GM10248 (cell line): ENCODE measurements around the gene PTPRR.

ENCODE experiments used
- CTCF ChIA-PET: fragments of 300-600 bp; sonication (Branson Sonifier 250); formaldehyde crosslinking; extraction: SDS; loops from one replicate; lab custom pipeline; 2021; ENCODE audit warnings: antibody characterized with exemption; lab: Yijun Ruan, JAX
- POLR2A ChIA-PET: fragments of 350-650 bp; sonication (Branson Sonifier 250); formaldehyde crosslinking; extraction: SDS; loops from one replicate; lab custom pipeline; 2020; ENCODE audit warnings: antibody characterized with exemption; lab: Yijun Ruan, JAX
- DNase-seq: peaks from one replicate; pipeline ENCODE4 v3.0.0; 2012; ENCODE audit errors: extremely low spot score
- TF ChIP-seq, protein P1 (sequence below): IDR thresholded peaks from 2 replicates; pipeline ENCODE4 v1.5.1; 2012; ENCODE audit warnings: mild to moderate bottlenecking, low read depth; ENCODE audit errors: extremely low read depth, missing control alignments, control extremely low read depth

Gene PTPRR

DNA sequence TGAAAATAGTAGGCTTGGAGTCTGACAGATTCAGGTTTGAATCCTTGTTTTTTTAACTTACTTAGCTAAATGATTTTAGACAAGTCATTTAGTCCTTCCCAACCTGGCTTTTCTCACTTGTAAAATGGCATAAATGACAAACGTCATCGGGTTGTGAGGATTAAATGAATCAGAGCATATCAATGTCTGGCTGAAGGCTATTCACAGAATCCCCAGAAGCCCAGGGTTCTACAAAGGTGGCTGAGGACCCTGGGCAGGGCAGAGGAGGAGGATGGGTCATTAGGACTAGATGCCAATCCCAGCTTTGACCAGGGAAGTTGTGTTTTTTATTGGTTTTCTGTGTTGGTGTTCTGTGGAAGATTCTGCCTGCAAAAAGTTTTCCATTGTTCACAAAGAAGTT lies 275.7 kb downstream of the PTPRR start:
- ChIA-PET CTCF (no interaction called here), POLR2A (no interaction called here)
- no peak for DNase-seq
- TF ChIP-seq, protein P1, sequence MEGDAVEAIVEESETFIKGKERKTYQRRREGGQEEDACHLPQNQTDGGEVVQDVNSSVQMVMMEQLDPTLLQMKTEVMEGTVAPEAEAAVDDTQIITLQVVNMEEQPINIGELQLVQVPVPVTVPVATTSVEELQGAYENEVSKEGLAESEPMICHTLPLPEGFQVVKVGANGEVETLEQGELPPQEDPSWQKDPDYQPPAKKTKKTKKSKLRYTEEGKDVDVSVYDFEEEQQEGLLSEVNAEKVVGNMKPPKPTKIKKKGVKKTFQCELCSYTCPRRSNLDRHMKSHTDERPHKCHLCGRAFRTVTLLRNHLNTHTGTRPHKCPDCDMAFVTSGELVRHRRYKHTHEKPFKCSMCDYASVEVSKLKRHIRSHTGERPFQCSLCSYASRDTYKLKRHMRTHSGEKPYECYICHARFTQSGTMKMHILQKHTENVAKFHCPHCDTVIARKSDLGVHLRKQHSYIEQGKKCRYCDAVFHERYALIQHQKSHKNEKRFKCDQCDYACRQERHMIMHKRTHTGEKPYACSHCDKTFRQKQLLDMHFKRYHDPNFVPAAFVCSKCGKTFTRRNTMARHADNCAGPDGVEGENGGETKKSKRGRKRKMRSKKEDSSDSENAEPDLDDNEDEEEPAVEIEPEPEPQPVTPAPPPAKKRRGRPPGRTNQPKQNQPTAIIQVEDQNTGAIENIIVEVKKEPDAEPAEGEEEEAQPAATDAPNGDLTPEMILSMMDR, result no peak

DNA sequence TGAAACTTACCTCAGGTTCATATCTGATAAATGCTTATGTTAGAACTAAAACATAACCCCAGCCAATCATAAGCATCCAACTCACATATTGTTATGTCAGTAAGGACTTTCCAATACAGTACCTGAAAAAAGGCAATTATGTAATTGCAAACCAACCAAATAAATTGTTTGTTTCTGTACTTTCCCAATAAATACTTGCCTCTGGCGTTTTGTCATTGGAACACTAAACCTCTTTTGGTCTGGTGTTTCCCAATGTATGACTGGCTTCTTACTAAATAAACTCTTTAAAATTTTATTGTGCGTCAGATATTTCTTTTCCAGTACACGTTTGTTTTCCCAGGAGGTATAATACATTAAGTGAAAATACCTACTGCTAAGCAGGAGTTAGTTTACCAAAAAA lies 276.6 kb downstream of the PTPRR start:
- TF ChIP-seq, protein P1, result no peak
- ChIA-PET POLR2A (no interaction called here), CTCF (no interaction called here)
- DNase-seq, result no peak

DNA sequence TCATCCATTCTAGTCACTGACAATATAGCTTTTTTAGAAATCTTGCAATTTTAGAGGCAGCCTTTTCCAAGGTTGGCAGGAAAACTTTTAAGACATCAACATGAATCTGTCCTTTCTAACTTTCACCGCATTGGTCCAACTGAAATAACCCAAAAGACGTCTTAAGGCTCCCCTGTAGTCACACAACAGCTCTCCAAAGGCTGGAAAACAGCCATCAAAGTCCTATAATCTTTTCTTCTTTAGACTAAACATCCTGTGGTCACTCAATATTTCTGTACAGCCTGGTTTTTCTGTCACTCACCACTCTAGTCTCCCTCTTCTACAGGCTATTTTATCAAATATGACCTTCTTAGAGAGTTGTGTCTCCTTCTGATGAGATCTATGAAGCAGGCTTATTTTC lies 278.8 kb downstream of the PTPRR start:
- POLR2A ChIA-PET, result no interaction called here
- CTCF ChIA-PET, result interaction anchor here (1.0 kb wide), 1 partner anchor 9 kb away, joined by 3 read pairs; no protein-coding TSS in a partner anchor
- TF ChIP-seq, protein P1, result no peak
- DNase-seq, result no peak

DNA sequence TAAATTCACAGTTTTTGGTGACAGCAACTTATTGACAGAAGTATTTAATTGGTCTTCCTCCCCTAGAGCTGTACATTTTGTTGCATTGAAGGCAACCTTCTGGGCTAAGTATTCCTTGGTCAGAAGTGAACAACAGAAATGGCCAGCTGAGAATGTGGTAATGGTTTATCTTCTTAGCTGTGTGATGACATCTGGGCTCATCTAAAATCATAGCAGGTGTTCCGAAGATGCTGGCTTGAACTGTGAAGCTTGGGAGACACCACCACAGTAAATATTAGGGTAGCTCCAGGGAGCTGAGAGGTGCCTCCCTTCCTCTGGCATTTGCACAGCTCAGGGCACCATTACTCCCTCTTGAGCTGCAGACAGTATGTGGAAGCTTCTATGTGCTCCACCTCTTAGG lies 279.6 kb downstream of the PTPRR start:
- ChIA-PET POLR2A (no interaction called here), CTCF (interaction anchor here (1.0 kb wide), 1 partner anchor 9 kb away, joined by 3 read pairs; no protein-coding TSS in a partner anchor)
- DNase-seq, result no peak
- TF ChIP-seq, protein P1, result no peak

DNA sequence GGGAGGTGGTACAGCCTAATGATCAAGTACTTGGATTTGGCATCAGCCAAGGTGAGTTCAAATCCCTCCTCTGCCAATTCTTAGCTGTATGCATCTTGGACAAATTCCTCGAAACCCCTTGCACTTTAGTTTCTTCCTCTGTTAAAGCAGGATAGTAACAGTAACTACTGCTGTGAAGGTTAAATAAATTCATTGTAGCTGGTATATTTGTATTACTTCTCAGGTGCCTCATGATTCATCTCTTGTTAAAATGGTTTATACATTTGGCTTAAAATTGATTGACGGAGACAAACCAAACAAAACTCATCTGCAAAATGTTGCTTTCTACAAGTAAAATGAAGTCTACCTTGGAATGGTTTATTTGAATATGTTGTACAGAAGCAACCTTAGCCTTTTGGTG lies 281.0 kb downstream of the PTPRR start:
- no peak for DNase-seq
- ChIA-PET POLR2A (no interaction called here), CTCF (interaction anchor here (1.3 kb wide), 1 partner anchor 9 kb away, joined by 4 read pairs; no protein-coding TSS in a partner anchor)
- TF ChIP-seq, protein P1, result no peak

DNA sequence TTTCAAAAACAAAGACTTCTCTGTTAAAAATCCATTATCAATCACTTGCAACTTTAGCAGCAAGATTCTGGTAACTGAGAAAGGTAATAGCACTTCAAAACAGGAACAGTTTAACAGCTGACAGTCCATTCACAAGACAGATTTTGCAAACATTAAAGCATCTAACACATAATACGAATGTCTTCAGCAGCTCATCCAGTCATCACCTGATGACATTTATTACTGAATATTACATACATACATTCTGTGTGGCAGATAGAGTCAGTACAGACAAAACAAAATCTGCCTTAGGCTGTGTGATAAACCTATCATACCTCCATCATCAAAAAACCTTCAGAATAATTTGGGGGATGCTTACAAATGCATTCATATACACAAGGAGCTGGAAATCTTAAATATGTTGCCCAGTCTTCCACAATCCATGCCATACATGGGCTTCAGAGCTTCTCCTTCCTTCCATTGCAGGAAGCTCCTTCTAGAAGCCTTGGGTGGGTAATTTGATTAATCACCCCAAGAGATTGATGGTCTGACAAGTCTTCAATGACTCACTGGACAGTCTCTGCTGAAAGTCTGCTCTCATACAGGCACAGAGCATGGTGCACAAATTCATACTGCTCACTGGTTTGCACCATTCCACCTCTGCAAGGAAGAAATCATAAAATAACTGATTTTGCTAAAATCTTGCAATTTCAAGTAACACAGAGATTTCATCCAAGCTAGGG lies 281.7 kb downstream of the PTPRR start:
- no peak for DNase-seq
- ChIA-PET POLR2A (no interaction called here), CTCF (interaction anchor here (0.7 to 1.3 kb wide), 3 partner anchors 9 to 62 kb away, joined by 3 to 4 read pairs (median 3); no protein-coding TSS in a partner anchor)
- TF ChIP-seq, protein P1, result no peak
